GM21515 (cell line): Measurements from ENCODE around the gene DLG3.
A peak's percentile ranks its signal among the peaks of the same experiment; 100 is the strongest.
"Not testable (repeated sequence)": the region's sequence is repeated elsewhere in the genome, so short reads cannot be mapped to it uniquely, and the experiment has no call there.

ENCODE experiments used
- ATAC-seq: cut with Tn5 transposase; IDR thresholded peaks from one replicate; pipeline ENCODE4 v1.9.1; 2021; ENCODE audit not compliant: unreplicated experiment

DLG3 gene

GRCh38 chrX:70444326-70444945 lies at the start of gene DLG3:
Gene DLG3, plus strand, starts transcription at chrX:70444835. Its CDS starts 367 bp downstream, at chrX:70445202.
- ATAC-seq = no peak

GRCh38 chrX:70398899-70399298 lies 45.7 kb upstream of the DLG3 start:
- no peak for ATAC-seq

GRCh38 chrX:70400181-70400580 lies 44.5 kb upstream of the DLG3 start:
- ATAC-seq = not testable (repeated sequence)

GRCh38 chrX:70402721-70403120 lies 41.9 kb upstream of the DLG3 start:
- no peak for ATAC-seq

- no peak for ATAC-seq
Measured at GRCh38 chrX:70405003-70405402, 39.6 kb upstream of the DLG3 start.

- no peak for ATAC-seq
Measured at GRCh38 chrX:70410921-70411320, 33.7 kb upstream of the DLG3 start.

- no peak for ATAC-seq
Measured at GRCh38 chrX:70411475-70411874, 33.2 kb upstream of the DLG3 start.

GRCh38 chrX:70421618-70422017 lies 23.0 kb upstream of the DLG3 start:
- no peak for ATAC-seq

GRCh38 chrX:70422851-70423341 lies 21.7 kb upstream of the DLG3 start, which contains the start of gene GDPD2:
Gene GDPD2, plus strand, starts transcription at chrX:70423314. Its CDS starts 1,671 bp downstream, at chrX:70424985.
- ATAC-seq = no peak

- no peak for ATAC-seq
Measured at GRCh38 chrX:70423936-70424675, 20.5 kb upstream of the DLG3 start.

- ATAC-seq = no peak
Measured at GRCh38 chrX:70424801-70425200, 19.8 kb upstream of the DLG3 start.

GRCh38 chrX:70426286-70427278 lies 18.1 kb upstream of the DLG3 start:
- ATAC-seq = no peak

- no peak for ATAC-seq
Measured at GRCh38 chrX:70427365-70427764, 17.3 kb upstream of the DLG3 start.

- ATAC-seq = no peak
Measured at GRCh38 chrX:70429759-70430158, 14.9 kb upstream of the DLG3 start.

GRCh38 chrX:70432936-70433847 lies 11.4 kb upstream of the DLG3 start:
- ATAC-seq = no peak

GRCh38 chrX:70433848-70434351 lies 10.7 kb upstream of the DLG3 start:
- ATAC-seq = peak; percentile 72

GRCh38 chrX:70434352-70434866 lies 10.2 kb upstream of the DLG3 start:
- peak; percentile 58 for ATAC-seq

- no peak for ATAC-seq
Measured at GRCh38 chrX:70434914-70435586, 9.6 kb upstream of the DLG3 start.

- ATAC-seq = no peak
Measured at GRCh38 chrX:70436343-70436742, 8.3 kb upstream of the DLG3 start.
